DMS79 (cell line): ENCODE results near the gene TMEM161B.
"Not testable (repeated sequence)": the region's sequence is repeated elsewhere in the genome, so short reads cannot be mapped to it uniquely, and the experiment has no call there.

Experiments
- DNase-seq: peaks from one replicate; lab custom pipeline; 2025; lab: John Stamatoyannopoulos, UW

TMEM161B gene

DNA sequence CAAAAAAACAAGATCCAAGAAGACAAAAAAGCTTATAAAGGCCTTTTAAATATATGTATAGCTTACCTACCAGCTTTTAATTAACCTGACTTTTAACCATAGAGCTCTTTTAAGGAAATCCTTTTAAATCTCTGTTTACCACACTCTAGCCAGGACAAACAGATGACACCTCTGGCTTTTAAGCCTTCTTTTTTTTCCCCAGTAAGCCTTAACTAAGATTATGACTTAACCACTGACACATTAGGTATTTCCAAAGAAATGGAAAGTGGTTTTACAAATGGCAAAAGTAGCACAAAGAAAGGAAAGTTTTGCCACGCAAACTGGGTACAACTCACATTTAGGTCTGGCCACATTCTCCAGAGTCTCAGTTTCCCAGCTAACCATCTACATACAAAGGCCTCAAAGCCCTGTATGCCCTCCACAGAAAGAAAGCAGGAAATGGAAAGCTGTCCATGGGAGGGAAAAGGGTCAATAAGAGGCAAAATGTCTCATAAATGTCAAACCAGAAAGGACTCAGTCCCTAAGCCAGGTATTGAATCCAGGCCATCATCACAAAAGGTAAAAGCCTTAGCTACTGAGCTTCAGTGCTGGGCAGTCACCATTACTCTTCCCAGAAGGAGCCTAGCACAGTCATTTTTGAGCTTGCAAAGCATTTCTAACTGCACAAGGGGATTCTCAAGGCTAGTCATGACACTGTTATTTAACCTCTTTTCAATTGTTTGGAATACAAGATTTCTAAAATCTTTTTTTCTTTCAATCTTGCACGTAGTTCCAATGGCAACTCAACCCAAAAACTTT is 19.7 kb downstream of the TMEM161B start:
- DNase-seq, result no peak

DNA sequence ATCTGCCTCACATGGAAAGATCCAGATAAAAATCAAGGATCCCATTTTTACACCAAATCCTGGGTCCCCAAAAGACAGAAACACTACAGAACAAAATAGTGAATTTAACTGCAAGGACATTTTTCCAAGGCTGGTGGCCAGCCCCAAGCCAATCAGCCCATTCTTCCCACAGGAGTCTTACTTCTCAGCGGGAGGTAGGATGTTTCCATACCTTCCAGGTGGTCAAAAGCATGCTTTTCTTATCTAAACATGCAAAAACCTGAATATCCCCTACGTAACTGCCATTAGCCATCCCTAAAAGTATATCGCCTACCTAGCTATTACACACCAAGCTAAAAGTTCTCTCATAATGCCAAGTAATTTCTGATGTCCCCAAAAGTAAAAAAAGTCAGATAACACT is 20.6 kb downstream of the TMEM161B start:
- DNase-seq, result no peak

DNA sequence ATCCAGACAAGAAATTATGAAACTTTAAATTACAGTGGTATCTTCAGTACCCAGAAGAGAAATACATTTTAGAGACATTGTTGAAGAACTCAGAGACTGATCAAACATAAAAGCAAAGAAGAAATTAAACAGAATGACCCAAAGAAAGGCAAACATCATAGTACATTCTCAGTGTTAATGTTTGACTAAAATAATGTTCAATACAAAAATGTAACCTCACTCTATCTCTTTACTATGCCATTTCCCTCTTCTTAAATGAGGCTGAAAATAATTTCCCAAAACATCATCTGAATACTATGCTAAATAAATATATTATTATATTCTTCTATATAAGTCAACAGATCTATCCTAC is 22.8 kb downstream of the TMEM161B start:
- no peak for DNase-seq

DNA sequence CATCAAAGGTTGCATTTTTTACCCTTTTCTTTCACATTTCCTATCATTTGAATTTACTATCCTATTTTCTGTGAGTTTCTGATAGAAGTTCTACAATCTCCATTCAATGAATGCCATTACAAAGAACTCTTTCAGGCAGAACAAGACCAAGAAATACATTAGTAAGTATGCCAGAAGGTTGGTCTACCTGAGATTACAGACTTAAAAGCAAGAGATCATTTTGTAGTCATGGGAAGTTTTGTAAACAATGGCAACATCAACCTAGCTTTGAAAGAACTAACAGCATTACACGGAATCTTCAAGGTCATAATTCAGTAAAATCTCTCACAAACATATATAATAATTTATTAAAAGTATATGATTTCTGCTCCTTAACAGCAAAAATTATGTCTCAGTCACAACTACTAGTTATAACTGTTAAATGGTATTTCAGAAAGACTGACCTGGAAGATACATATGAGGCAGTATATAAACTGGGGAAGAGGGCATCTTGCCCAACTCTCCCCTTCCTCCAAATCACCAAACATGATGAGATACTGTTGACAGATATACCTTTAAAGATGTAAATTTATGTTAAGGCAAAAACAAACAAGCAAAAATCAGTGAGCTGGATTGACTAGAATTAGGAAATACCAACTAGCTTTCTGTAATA is 23.3 kb downstream of the TMEM161B start:
- DNase-seq, result no peak

DNA sequence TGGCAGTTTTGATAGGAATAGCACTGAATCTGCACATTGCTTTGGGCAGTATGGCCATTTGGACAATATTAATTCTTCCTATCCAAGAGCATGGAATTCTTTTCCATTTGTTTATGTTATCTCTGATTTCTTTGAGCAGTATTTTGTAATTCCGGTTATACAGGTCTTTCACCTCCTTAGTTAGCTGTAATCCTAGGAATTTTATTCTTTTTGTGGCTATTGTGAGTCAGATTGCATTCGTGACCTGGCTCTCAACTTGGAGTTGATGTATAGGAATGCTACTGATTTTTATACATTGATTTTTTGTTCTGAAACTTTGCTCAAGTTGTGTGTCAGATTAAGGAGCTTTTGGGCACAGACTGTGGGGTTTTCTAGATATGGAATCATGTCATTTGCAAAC is 24.0 kb downstream of the TMEM161B start:
- DNase-seq, result no peak

DNA sequence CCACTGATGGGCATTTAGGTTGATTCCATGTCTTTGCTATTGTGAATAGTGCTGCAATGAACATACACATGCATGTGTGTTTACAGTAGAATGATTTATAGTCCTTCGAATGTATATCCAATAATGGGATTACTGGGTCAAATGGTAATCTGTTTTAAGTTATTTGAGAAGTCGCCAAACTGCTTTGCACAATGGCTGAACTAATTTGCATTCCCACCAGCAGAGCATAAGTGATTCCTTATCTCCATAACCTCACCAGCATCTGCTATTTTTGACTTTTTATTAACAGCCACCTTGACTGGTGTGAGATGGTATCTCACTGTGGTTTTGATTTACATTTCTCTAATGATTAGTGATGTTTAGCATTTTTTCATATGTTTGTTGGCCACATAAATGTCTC is 25.2 kb downstream of the TMEM161B start:
- DNase-seq, result not testable (repeated sequence)

DNA sequence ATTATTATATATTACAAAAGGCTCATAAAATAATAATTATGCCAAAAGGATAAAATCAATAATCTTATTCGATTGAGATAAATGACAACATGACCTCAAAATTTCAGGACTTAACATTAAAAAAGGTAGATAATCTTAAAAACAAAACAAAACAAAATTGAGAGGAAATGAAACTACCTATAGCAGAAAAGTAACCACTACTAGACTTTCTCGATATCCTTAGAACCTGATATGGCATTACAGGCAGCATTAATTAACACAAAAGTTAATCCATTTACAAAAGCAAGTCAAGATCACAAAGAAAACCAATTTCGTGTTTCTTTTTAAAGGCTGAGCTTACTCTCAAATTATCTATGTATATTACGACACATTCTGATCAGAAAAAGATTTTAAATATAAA is 29.9 kb downstream of the TMEM161B start:
- DNase-seq, result no peak

DNA sequence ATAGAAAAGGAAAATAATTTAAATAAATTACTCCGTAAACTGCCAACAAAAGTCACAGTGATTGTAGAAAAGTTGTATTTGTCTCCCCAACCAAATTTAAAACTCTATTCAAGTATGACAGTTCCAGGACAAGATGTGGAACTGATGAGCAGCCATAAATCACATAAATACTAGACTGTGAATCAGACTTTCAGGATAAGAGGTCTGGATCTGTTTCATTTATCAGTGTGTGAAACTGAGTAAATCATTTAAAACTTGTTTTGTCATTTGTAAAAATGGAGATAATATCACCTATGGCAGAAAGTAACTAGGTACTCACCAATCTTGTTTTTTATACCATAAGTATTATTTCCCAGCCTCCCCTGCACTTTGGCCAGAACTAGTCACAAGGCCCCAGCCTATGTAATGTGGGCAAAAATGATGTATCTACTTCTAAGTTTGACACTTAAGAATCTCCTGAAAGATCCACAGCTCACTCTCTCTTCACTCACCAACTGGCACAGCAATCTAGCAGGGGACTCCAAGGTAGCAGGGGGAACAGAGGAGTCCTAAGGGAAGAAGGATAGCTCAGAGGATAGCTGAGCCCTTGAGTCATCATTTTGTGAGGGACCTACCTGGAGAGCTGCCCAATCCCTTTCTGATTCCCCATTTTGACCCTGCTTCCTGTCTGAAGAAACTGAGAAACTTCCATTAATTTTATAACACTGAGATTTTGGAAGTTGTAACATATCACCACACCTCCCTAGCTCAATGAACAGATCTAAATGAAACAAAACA is 31.6 kb downstream of the TMEM161B start:
- no peak for DNase-seq

DNA sequence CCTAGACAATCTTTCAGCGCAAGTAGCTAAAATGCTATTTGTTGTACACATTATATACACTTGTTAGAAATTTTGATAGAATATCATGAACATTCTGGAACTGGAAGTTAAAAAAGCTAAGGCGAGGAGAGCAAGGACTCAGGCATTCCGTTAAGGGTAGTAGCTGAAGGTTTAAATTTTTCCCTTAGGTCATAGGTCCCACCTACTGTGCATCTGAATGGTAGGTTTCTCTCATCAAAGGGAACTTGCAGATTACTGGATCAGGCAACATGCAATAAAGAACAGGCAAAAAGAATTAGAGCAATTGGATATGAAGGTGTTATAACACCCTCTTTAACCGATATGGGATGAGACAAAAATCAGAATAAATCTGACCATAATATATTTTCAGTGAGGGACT is 32.8 kb downstream of the TMEM161B start:
- DNase-seq, result no peak

DNA sequence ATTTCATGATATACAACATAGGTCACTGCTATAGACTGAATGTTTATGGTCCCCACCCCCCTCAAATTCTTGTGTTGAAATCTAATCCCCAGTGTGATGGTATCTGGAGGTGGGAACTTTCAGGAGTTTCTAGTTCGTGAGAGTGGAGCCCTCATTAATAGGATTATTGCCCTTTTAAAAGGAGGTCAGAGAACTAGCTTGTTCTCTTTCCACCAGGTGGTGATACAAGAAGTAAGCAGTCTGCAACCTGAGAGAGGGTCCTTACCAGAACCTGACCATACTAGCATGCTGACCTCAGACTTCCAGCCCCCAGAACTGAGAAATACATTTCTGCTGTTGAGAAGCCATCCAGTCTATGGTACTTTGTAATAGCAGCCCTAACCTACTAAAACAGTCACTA is 33.3 kb downstream of the TMEM161B start:
- no peak for DNase-seq

DNA sequence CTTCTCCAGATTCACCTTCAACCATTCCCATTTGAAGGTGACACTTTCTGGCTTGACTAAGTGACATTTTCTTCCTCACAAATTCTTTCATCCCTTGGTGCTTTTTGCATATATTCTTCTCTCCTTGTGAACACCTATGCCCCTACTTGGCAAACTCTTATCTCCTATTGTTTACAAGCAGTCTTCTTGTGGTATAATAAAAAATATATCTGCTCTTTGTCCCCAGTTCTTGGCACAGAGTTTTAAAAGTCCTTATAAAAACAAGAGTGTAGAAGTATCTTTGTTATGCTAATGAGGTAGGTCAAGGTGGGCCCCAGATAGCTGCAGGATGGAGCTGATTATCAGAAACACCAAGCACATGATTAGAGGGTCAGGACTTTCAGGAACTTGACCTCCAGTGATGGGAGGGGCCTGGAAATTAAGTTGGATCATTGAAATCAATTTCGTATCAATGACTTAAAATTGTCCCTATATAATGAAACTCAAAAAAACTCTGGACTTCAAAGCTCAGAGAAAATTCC is 38.0 kb downstream of the TMEM161B start:
- no peak for DNase-seq

DNA sequence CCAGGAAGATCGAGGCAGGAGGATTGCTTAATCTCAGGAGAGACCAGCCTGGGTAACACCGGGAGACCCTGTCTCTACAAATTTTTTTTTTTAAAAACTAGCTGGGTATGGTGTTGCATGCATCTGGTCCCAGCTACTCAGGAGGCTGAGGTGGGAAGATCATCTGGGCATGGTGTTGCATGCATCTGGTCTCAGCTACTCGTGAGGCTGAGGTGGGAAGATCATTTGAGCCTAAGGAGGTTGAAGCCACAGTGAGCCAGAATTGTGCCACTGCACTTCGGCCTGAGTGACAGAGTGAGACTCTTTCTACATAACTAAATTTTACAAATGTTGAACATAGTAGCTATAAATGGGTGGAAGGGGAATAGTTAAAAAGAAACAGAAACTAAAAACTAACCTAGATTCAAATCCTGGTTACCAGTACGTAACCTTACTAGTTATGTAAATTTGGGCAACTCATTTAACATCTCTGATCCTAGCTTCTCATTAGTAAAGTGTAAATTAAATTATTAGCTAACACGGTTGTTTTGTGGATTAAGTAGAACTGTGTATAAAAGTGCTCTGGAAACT is 41.7 kb downstream of the TMEM161B start:
- no peak for DNase-seq

DNA sequence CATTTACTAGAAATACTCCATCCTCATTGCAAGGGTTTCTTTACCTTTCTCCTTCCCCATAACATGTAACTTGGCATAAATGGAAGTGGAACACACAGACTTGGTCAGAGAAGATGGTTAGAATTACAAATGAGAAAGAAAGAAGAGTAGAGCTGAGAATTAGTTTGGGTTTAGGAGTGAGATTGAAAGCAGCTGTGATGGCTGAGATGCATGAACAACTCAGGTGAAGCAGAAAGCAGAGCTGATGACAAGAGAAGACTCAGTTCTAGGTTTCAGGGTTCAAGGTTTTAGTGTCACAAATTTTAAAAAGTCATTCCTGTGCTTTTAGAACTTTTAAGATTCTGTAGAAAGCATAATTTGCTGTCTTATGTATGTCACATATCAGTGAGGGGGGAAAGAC is 54.0 kb downstream of the TMEM161B start:
- no peak for DNase-seq

DNA sequence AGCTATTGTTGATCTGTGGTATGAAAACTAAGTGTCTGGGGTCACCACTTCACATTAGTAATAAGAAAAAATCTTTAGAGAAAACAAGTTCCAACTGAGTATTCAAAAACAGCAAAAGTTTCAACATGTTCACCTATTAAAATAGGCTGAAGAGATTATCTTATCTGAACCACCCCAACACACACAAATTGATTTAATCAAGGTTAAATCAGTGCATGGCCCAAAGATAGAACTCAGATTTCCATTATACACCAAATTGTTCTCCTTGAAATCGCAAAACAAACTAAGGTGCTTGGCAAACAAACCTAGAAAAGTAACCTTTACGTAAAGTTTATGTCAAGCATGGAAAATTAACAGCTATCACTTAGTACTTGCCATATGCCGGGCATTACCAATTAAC is 61.1 kb downstream of the TMEM161B start:
- no peak for DNase-seq

DNA sequence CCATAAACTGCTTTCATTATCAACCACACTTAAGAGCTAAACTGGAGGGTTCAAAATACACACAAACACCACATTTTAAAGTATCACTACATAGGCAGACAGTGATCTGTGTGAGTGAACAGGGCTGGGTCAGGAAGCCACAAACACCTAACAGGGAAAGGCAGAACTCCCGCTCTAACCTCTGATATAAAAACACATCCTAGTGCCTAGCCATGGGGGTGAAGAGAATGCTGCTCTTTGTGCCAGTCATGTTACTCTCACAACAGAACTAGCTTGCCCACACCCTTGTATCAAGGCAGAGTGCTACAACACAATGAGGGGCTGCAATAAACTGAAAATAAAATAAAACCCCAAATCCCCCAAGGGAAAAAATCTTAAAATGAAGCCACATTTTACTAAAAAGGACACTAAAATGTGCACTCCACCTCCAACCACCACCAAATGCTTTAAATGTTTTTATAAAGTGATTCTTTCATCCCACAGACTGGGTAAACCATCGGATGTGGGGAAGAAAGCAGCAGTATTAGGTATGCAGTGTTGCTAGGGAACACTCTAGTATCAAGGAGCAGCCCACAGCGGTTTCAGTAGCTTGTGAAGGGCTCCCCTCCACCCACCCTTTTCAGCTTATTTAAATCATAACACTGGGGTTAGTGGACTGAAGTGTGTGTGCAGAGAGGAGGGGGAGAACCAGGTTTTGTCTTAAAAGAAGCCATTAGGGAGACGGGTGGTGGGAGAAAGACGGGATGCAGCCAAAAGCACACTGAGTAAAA is 64.5 kb downstream of the TMEM161B start:
- DNase-seq, result no peak

DNA sequence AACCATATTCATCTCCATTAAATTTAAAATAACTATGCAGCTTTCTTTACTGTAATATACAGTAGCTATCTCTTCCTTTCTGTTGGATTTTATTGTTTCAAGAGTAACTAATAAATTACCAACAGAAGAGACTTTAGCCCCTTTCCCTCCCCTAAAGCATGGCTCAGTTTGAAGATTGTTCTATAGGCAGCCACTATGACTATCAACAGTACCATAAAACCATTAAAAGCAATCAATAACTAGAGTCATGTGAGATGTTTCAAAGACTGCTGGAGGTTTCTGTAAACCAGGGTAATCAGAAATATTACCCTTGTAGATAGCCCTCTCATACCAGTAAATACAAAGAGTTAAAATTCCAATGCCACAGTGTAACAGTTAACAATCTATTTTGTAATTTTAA is 73.0 kb downstream of the TMEM161B start:
- DNase-seq, result no peak

DNA sequence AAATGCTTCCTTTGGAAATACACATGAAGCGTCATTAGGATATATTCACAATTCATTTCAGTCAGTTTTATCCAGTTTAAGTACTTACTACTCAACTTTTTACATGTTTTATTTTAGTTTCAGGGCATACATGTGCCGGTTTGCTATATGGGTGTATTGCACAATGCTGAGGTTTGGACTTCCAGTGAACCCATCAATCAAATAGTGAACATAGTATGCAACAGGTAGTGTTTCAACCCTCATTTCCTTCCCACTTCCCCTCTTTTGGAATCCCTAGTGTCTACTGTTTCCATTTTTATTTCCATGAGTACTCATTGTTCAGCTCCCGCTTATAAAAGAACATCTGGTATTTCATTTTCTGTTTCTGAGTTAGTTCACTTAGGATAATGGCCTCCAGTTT is 74.7 kb downstream of the TMEM161B start:
- no peak for DNase-seq

DNA sequence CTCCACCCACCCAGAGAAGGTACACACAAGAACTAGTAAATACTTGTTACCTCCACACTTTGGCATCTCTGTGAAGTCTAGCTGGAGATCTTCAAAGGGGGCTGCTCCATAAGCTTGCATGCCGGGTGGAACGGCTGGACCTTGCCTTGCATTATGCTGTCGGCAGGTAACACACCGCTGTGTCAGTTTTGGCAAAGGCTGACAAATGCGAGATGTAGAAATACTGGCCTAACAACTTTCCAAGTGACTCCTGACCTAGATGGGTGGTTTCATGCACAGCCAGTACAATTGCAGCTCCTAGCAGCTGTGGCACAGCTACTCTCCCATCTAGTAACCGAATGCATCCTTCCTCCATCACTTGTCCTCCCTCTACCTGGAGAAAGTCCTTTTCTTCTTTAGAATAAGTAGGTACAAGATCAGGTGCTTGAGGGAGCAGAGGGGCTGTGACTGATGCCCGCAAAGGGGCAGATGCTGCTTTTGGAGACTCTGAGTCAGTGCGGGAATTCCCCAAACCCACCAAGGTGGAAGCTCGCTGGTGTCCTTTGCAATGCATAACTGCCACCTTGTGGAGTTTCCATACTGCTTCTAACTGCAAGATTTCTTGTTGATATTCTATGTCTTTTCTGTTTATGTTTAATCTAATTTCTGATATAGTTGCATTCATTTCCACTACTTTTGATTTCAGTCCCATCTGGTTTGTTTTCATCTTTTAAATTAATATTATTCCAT is 78.4 kb downstream of the TMEM161B start:
- no peak for DNase-seq

DNA sequence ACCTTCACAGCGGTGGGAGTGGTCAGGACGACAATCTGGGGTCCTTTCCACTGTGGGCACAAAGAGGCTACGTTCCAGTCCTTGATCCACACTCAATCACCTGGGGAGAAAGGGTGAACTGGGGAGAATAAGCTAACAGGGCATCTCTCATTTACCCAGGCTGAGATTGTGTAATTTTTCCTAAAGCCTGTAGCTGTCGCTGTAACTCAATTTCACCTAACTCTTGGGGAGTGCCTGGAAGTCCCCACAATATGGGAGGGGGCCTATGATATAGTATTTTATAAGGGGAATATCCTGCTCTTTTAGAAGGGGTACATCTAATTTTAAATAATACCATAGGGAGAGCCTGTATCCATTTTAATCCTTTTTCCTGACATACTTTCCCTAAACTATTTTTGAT is 79.2 kb downstream of the TMEM161B start:
- not testable (repeated sequence) for DNase-seq

DNA sequence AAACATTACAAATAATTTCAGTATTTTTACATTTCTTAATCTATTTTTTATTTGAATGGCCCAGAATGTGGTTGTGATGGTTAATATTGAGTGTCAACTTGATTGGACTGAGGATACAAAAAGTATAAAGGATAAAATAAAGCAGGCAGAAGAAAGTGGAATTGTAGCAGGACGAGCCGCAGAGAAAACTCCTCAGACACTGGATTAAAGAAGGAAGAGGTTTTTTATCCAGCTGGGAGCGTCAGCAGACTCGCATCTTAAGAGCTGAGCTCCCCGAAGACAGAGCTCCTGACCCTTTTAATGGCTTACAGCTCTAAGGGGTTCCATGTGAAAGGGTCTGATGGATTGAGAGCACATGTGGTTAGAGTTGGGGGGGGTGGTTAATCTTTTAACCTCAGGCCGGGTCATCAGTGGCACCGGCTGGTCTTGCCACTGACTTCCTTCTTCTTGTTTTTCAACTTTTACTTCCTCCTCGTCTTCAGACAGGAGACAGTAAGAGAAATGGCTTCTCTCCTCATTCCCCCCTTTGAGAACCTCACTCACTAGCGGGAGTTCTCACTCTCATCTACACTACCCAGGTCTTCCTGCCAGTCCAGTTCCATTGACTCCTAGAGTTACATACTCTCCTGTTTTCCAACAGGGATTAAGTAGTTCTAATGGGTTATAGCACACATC is 80.0 kb downstream of the TMEM161B start:
- DNase-seq, result no peak

DNA sequence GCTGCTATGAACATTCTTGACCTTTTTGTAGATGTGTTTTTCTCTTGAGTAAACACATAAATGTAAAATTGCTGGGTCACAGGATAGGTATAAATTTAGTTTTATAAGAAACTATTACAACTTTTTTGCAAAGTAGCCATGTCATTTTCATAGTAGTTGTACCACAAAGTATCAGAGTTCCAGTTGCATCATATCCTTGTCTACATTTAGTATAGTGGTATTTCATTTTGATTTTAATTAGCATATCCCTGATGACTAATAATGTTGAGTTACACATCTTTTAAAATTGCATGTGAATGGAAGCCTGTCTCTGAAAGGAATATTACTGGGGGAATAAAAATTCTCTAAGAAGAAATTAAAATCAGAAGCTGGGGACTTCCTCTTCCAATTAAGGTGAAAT is 85.4 kb downstream of the TMEM161B start:
- no peak for DNase-seq
